GM18519 (cell line): ENCODE measurements around the gene SPATA31A7.
"Not testable (repeated sequence)": the region's sequence is repeated elsewhere in the genome, so short reads cannot be mapped to it uniquely, and the experiment has no call there.

Experiments used
- ATAC-seq: cut with Tn5 transposase; IDR thresholded peaks from one replicate; pipeline ENCODE4 v1.9.1; 2021; ENCODE audit warnings: mild to moderate bottlenecking, moderate library complexity; ENCODE audit not compliant: unreplicated experiment, low FRiP score

SPATA31A7 gene

DNA sequence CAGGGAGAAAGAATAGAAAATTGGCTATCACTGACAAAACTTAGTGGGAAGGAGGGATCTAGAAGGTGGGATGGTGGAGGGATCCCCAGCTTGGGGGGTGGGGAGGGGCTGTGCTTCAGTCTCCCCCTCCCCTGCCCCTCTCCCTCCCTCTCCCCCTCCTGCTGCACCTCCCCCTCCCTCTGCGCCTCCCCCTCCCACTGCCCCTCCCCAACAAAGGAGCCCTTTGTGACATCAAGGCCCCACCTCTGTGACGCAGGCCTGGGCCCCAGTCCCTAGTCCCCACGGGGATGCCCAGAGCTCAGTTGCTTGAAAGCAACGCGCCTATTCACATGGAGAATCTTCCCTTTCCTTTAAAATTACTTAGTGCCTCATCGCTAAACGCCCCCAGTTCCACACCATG is at the start of gene SPATA31A7:
Gene SPATA31A7, plus strand, starts transcription at position 301 of the 400 bp plus-strand sequence. Its CDS starts 29 bp downstream, at position 330.
- ATAC-seq: not testable (repeated sequence)

DNA sequence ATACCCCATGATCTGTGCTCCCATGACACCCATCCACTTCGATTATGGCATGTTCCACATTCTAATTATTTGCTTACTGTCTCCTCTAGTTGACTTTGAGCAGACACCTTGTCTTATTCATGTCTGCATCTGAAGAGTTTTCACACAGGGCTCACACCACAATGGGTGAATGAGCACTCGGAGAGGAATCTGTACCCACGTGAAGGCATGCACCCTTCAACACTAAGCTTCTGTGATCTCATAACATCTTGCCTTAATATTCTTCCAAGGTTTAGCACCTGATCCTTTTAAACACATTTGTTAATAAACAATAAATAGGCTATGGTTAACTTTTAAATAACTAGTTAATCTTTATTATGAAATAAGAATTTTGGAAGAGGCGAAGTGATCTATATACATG is 36.6 kb downstream of the SPATA31A7 start:
- ATAC-seq: not testable (repeated sequence)
